Measurements from ENCODE around the gene DCP2. TPM values are rescaled to one million over a fixed set of nuclear protein-coding genes. Genes with fewer than 3 reads are reported as not detected.

Gene DCP2
- polyA plus RNA-seq, 1 donor from 2014 or later: 26.2 TPM

GRCh38 chr5:113058706-113059226 lies 82.2 kb downstream of the DCP2 start:
- H4K20me1 ChIP-seq (ENCODE audit: insufficient read depth): no peaks in the 10 kb centered on the region
- H3K9me3 ChIP-seq (ENCODE audit: low read length): no peaks in the 10 kb centered on the region
- no peaks in the 10 kb centered on the region for H3K79me2 ChIP-seq (replicated peaks; ENCODE audit: insufficient read depth, low read length)
- H3K9me2 ChIP-seq (ENCODE audit: insufficient read depth, low read length): no peaks in the 10 kb centered on the region
- H3K27me3 ChIP-seq (ENCODE audit: insufficient read depth, low read depth, low read length): no peaks in the 10 kb centered on the region
- H3F3A ChIP-seq (ENCODE audit: insufficient read depth, low read length, poor library complexity, severe bottlenecking): no peaks in the 10 kb centered on the region
- peak overlapping the region; percentile 73 for H3K9ac ChIP-seq (ENCODE audit: low read length)
- H3K4me3 ChIP-seq (ENCODE audit: low read length): peak overlapping the region; percentile 29
- no peak for TF ChIP-seq REST (IDR thresholded peaks at IDR 0.05; ENCODE audit: borderline replicate concordance)
- no peaks in the 10 kb centered on the region for H3K36me3 ChIP-seq (ENCODE audit: insufficient read depth, low read length)
- H2AFZ ChIP-seq (ENCODE audit: low read depth, low read length): peak overlapping the region; percentile 59
- peak overlapping the region; percentile 96 for H3K27ac ChIP-seq (ENCODE audit: low read length)
- H3K4me2 ChIP-seq (ENCODE audit: low read length): peak overlapping the region; percentile 56

DNA sequence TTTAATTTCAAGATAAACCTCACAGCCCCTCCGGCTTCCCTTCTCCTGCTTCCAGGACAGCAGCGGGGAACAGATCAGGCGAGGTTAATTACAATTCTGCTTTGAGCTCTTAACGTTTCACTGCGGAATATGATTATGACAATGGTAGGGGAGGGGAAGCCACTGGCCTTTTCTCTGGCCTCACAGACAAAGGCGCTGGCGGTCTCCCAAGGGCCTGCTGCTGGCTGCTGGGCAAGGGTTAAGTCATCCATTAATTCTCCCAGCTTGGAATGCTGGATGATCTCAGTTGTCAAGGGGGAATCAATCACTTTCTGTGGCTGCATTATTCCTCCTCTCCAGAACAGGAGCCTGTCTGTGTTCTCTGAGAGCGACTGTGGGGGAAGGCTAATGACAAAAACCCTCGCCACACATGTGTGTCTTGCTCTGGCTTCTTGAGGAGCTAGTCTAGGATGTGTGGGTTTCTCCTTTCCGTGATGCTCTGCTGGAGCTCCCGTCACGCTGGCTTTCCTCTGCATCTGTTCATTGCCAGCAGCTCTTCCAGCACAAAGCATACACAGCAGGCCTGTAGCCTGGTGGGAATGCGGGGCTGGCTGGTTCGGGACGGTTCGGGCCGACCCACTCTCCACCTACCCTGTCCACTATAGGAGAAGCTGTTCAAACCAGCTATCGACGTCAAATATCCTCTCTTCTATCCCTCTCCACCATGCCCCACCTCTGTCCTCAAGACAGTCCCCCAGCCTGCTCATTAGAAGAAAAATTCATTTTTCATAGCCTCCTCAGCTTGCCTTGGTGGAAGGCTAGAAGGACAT lies 82.8 kb downstream of the DCP2 start:
- peak overlapping the region; percentile 59 for H2AFZ ChIP-seq (ENCODE audit: low read depth, low read length)
- peak overlapping the region; percentile 56 for H3K4me2 ChIP-seq (ENCODE audit: low read length)
- H3K27me3 ChIP-seq (ENCODE audit: insufficient read depth, low read depth, low read length): no peaks in the 10 kb centered on the region
- peak overlapping the region; percentile 96 for H3K27ac ChIP-seq (ENCODE audit: low read length)
- TF ChIP-seq POLR2AphosphoS5 (IDR thresholded peaks at IDR 0.05): peak; percentile 73
- TF ChIP-seq EP300 (conservative IDR thresholded peaks at IDR 0.05; ENCODE audit: poor library complexity, severe bottlenecking): peak; percentile 70
- peak; percentile 99 for TF ChIP-seq REST (IDR thresholded peaks at IDR 0.05; ENCODE audit: borderline replicate concordance)
- TF ChIP-seq TAF1 (IDR thresholded peaks at IDR 0.05; ENCODE audit: low read depth): peak; percentile 42
- TF ChIP-seq MXI1 (conservative IDR thresholded peaks at IDR 0.05; ENCODE audit: poor library complexity, severe bottlenecking): no peak
- peak overlapping the region; percentile 29 for H3K4me3 ChIP-seq (ENCODE audit: low read length)
- H3K9me3 ChIP-seq (ENCODE audit: low read length): no peaks in the 10 kb centered on the region
- no peaks in the 10 kb centered on the region for H3F3A ChIP-seq (ENCODE audit: insufficient read depth, low read length, poor library complexity, severe bottlenecking)
- no peaks in the 10 kb centered on the region for H3K9me2 ChIP-seq (ENCODE audit: insufficient read depth, low read length)
- peak overlapping the region; percentile 73 for H3K9ac ChIP-seq (ENCODE audit: low read length)
- H3K36me3 ChIP-seq (ENCODE audit: insufficient read depth, low read length): no peaks in the 10 kb centered on the region
- no peaks in the 10 kb centered on the region for H3K79me2 ChIP-seq (replicated peaks; ENCODE audit: insufficient read depth, low read length)
- H4K20me1 ChIP-seq (ENCODE audit: insufficient read depth): no peaks in the 10 kb centered on the region

Measured in neural cell (in vitro differentiated cells).